GM12878 (cell line): ENCODE data around the gene PRKRA. TPM values are rescaled to one million over a fixed set of nuclear protein-coding genes. Genes with fewer than 3 reads are reported as not detected.

Experiments used
- ATAC-seq: fragments of 200-7000 bp; cut with Tn5 transposase; 3 replicates; pipeline ENCODE4 v1.9.1; 2020; ENCODE audit warnings: mild to moderate bottlenecking, moderate library complexity
- BruUV-seq: library from RNA; stranded (reverse); fragments of 400-500 nt; replicated peaks from 2 replicates; lab custom pipeline; 2021; lab: Mats Ljungman, UMichigan
- CTCF ChIA-PET: fragments of 300-600 bp; sonication (Branson Sonifier 250); formaldehyde crosslinking; extraction: SDS; loops from one replicate; lab custom pipeline; 2021; ENCODE audit warnings: inconsistent platforms; lab: Yijun Ruan, JAX
- POLR2A ChIA-PET: fragments of 350-600 bp; formaldehyde crosslinking; extraction: SDS; loops from one replicate; lab custom pipeline; 2021; ENCODE audit warnings: inconsistent platforms; lab: Charles Lee
- RAD21 ChIA-PET: fragments of 300-600 bp; sonication (Branson Sonifier 250); formaldehyde crosslinking; loops from one replicate; lab custom pipeline; 2023; ENCODE audit warnings: antibody characterized with exemption; ENCODE audit not compliant: unreplicated experiment; lab: Charles Lee
- SMC1A ChIA-PET: fragments of 300-600 bp; sonication (Branson Sonifier 250); formaldehyde crosslinking; loops from one replicate; lab custom pipeline; 2023; ENCODE audit not compliant: unreplicated experiment, uncharacterized antibody; lab: Charles Lee
- DNase-seq: peaks from one replicate; pipeline ENCODE4 v3.0.0-alpha.2; 2011; ENCODE audit warnings: low read depth, low spot score
- FAIRE-seq: peaks from 3 replicates; lab custom pipeline; 2011; peaks lifted over from hg19 to GRCh38; lab: Jason Lieb, UNC
- H2AFZ ChIP-seq: 2 replicates; pipeline ENCODE4 v1.6.0; 2011; ENCODE audit warnings: low read depth, low read length, control low read depth; ENCODE audit not compliant: control insufficient read depth
- H3K27ac ChIP-seq: 2 replicates; pipeline ENCODE4 v1.5.1; 2011; ENCODE audit warnings: control low read depth; ENCODE audit not compliant: control insufficient read depth, insufficient read depth
- H3K27me3 ChIP-seq, 2 experiments: replicated peaks in 1 of 2; 2 replicates each; pipeline versions ENCODE4 v1.6.0 to v1.6.1; 2011; ENCODE audit warnings: low read length in 1 of 2; ENCODE audit not compliant: control insufficient read depth in 2 of 2, insufficient read depth in 2 of 2
- H3K36me3 ChIP-seq, 2 experiments: 2 replicates each; pipeline ENCODE4 v1.5.1; 2011; ENCODE audit warnings: low read length in 1 of 2; ENCODE audit not compliant: control insufficient read depth in 2 of 2, insufficient read depth in 2 of 2
- H3K4me1 ChIP-seq: 2 replicates; pipeline ENCODE4 v1.6.1; 2011; ENCODE audit warnings: mild to moderate bottlenecking, low read length, moderate library complexity, mixed read lengths; ENCODE audit not compliant: control insufficient read depth, insufficient read depth
- H3K4me2 ChIP-seq: 2 replicates; pipeline ENCODE4 v1.6.0; 2011; ENCODE audit warnings: control low read depth; ENCODE audit not compliant: control insufficient read depth, insufficient read depth
- H3K4me3 ChIP-seq: fragments of 200-600 bp; sonication (generic); 2 replicates; pipeline ENCODE4 v1.5.1; 2016
- H3K79me2 ChIP-seq: 2 replicates; pipeline ENCODE4 v1.6.0; 2011; ENCODE audit warnings: low read length; ENCODE audit not compliant: control insufficient read depth, insufficient read depth
- H3K9ac ChIP-seq: 2 replicates; pipeline ENCODE4 v1.8.0; 2011; ENCODE audit warnings: low read length, control low read depth, mixed read lengths; ENCODE audit not compliant: control insufficient read depth, insufficient read depth
- H3K9me3 ChIP-seq: replicated peaks from 3 replicates; pipeline ENCODE4 v1.5.1; 2011; ENCODE audit warnings: mild to moderate bottlenecking, low read length; ENCODE audit not compliant: control insufficient read depth, insufficient read depth
- H4K20me1 ChIP-seq: 2 replicates; pipeline ENCODE4 v1.6.0; 2011; ENCODE audit not compliant: control insufficient read depth, insufficient read depth
- EZH2 ChIP-seq: IDR thresholded peaks from 2 replicates; pipeline ENCODE4 v1.6.1; 2012; ENCODE audit warnings: low read depth, mild to moderate bottlenecking, control low read depth, inconsistent platforms, low read length, borderline replicate concordance; ENCODE audit not compliant: control insufficient read depth
- MTA2 ChIP-seq: fragments of 450-650 bp; IDR thresholded peaks from 2 replicates; pipeline ENCODE4 v1.6.1; 2016; ENCODE audit warnings: low read depth, mild to moderate bottlenecking, moderate library complexity
- MXI1 ChIP-seq: fragments of 150-350 bp; IDR thresholded peaks from 2 replicates; pipeline ENCODE4 v1.6.1; 2011; ENCODE audit warnings: low read depth, mild to moderate bottlenecking, inconsistent platforms, low read length, improper control_type of control experiment
- NFIC ChIP-seq: IDR thresholded peaks from 2 replicates; pipeline ENCODE4 v1.6.1; 2012; ENCODE audit warnings: low read depth, mild to moderate bottlenecking, inconsistent platforms, low read length, moderate library complexity
- NFXL1 ChIP-seq: fragments of 450-650 bp; IDR thresholded peaks from 2 replicates; pipeline ENCODE4 v1.6.1; 2017; ENCODE audit warnings: antibody characterized with exemption, mild to moderate bottlenecking, borderline replicate concordance
- NR2C1 ChIP-seq: fragments of 450-650 bp; IDR thresholded peaks from 2 replicates; pipeline ENCODE4 v1.6.1; 2017; ENCODE audit warnings: antibody characterized with exemption, mild to moderate bottlenecking, moderate library complexity
- POU2F2 ChIP-seq: IDR thresholded peaks from 3 replicates; pipeline ENCODE4 v1.6.1; 2011; ENCODE audit warnings: low read depth, mild to moderate bottlenecking, low read length, borderline replicate concordance
- RBBP5 ChIP-seq: fragments of 200-600 bp; sonication (generic); conservative IDR thresholded peaks from 2 replicates; pipeline ENCODE4 v1.6.1; 2016
- RFX5 ChIP-seq: IDR thresholded peaks from 2 replicates; pipeline ENCODE4 v1.6.1; 2011; ENCODE audit warnings: low read depth, low read length, improper control_type of control experiment
- RUNX3 ChIP-seq: IDR thresholded peaks from 2 replicates; pipeline ENCODE4 v1.6.1; 2012; ENCODE audit warnings: low read length, inconsistent platforms
- TAF1 ChIP-seq: IDR thresholded peaks from 2 replicates; pipeline ENCODE4 v1.6.1; 2011; ENCODE audit warnings: mild to moderate bottlenecking, low read depth, low read length, borderline replicate concordance
- TCF12 ChIP-seq: IDR thresholded peaks from 2 replicates; pipeline ENCODE4 v1.6.1; 2011; ENCODE audit warnings: low read depth, mild to moderate bottlenecking, low read length
- WGBS: methylation state at CpG from one replicate; pipeline ENCODE4 v1.1.6; 2016; ENCODE audit warnings: low lambda C conversion rate; ENCODE audit not compliant: insufficient replicate concordance, insufficient coverage; ENCODE audit errors: missing lambda C conversion rate; 5-methylcytosine and 5-hydroxymethylcytosine counted together
- in situ Hi-C: fragments of 300-500 bp; cut with MboI; formaldehyde crosslinking; loops from 9 replicates; pipeline ENCODE4 v1.14.3; 2018; ENCODE audit warnings: mixed read lengths
- intact Hi-C: fragments of 100-400 bp; cut with micrococcal nuclease; formaldehyde crosslinking; loops from one replicate; pipeline ENCODE4 v1.14.2; 2022; ENCODE audit not compliant: unreplicated experiment
- polyA plus RNA-seq, 11 experiments: library from polyadenylated mRNA; depleted of rRNA in 4 of 11; unstranded in 6 of 11; stranded (reverse) in 5 of 11; fragments of >200 nt; fragmentation: Nextera tagmentation in 4 of 11; fragmentation: Illumina TruSeq in 1 of 11; extraction: Ambion mirVana in 4 of 11; extraction: Trizol in 1 of 11; gene quantifications; 1 replicate in 1 of 11; 2 replicates in 10 of 11; pipeline versions ENCODE4 v1.2.1 to v1.2.3, GENCODE V29; 2011 to 2016; ENCODE audit warnings: inconsistent platforms in 2 of 11, missing spikeins in 2 of 11, low read depth in 1 of 11
- total RNA-seq, 4 experiments: library from RNA; depleted of rRNA in 3 of 4; stranded (reverse); fragments of >200 nt in 3 of 4; fragmentation: Illumina TruSeq in 1 of 4; extraction: Trizol in 1 of 4; gene quantifications; 2 replicates each; pipeline versions ENCODE4 v1.2.1 to v1.2.3, GENCODE V29; 2013 to 2021
- TF ChIP-seq, protein P1 (sequence below): fragments of 450-650 bp; IDR thresholded peaks from 2 replicates; pipeline ENCODE4 v1.6.1; 2016; ENCODE audit warnings: mild to moderate bottlenecking, moderate library complexity, borderline replicate concordance
- TF ChIP-seq, protein P2 (sequence below): IDR thresholded peaks from 2 replicates; pipeline ENCODE4 v1.6.1; 2012; ENCODE audit warnings: low read depth, low read length, improper control_type of control experiment

PRKRA gene
- total and polyA plus RNA-seq, 10 of the 15 experiments (the other 5 are each of a cell fraction or from before 2014, with no cell fraction given) = 19.1 to 75.6 (median 51.7) TPM

DNA sequence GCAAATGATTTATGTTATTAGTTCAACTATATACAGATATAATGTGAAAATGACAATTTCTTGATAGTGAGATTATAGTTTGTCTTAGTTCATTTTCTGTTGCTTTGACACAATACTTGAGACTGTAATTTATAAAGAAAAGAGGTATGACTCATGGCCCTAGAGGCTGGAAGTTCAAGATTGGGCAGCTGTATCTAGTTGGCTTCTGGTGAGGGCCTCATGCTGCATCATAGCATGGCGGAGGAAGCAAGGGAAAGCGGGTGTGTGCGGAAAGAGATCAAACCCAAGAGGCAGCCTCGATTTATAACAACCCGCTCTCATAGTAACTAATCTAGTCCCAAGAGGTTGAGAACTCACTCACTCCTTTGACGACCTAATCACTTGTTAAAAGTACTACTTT is 40.6 kb upstream of the PRKRA start:
- Histone ChIP-seq H2AFZ (no peak overlapping the region), H3K9ac (no peak overlapping the region)
- no peak for ATAC-seq
- no TSS peak for BruUV-seq
- ChIA-PET SMC1A (interaction anchor here (0.7 kb wide), 1 partner anchor 1956 kb away, joined by 3 read pairs; no protein-coding TSS in a partner anchor), RAD21 (no interaction called here)
- DNase-seq = no peak
- intact Hi-C loops = no loop called here
- TF ChIP-seq MTA2 (no peak), NR2C1 (no peak)
- TF ChIP-seq, all 136 proteins: peak for 0
- Histone ChIP-seq H3K27ac (no peak overlapping the region), H3K79me2 (no peaks in the 10 kb centered on the region), H3K4me1 (no peaks in the 10 kb centered on the region), H3K27me3 (no peaks in the 10 kb centered on the region), H3K36me3 (peaks cover 6 to 17% of the 10 kb centered on the region in 2 experiments), H3K9me3 (no peaks in the 10 kb centered on the region), H3K4me2 (no peak overlapping the region), H4K20me1 (no peaks in the 10 kb centered on the region), H3K4me3 (no peak overlapping the region)
- 96% methylated on average over 6 of the region's 6 CpGs for WGBS
- FAIRE-seq = no peak
- POLR2A ChIA-PET = no interaction called here
- CTCF ChIA-PET = interaction anchor here (0.8 kb wide), 1 partner anchor 14 kb away, joined by 3 read pairs; no protein-coding TSS in a partner anchor
- in situ Hi-C loops = no loop called here

DNA sequence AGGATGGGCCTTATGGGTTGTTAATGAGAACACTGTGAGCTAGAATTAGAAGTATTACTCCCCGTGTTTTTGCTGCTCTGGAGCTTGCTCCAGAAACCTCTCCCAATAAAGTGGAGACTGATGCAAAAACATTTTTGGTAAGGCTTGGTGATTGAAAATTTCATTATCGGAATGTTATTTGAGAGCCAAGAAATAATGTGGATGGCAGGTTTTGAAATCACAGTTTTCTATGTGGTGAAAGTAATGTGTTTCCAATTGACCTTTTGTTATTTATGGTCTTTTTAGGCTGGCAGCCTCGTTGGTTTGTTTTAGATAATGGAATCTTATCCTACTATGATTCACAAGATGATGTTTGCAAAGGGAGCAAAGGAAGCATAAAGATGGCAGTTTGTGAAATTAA is 34.4 kb upstream of the PRKRA start:
- in situ Hi-C loops (no loop called here), intact Hi-C loops (no loop called here)
- Histone ChIP-seq H3K9me3 (no peaks in the 10 kb centered on the region), H3K4me3 (no peak overlapping the region), H3K27me3 (no peaks in the 10 kb centered on the region), H4K20me1 (no peaks in the 10 kb centered on the region), H3K9ac (no peak overlapping the region), H2AFZ (no peak overlapping the region), H3K36me3 (peaks cover 0 to 3% of the 10 kb centered on the region in 2 experiments; a peak in 1 of 4 replicates), H3K4me2 (no peak overlapping the region), H3K27ac (no peak overlapping the region), H3K79me2 (peaks cover 37% of the 10 kb centered on the region), H3K4me1 (peaks cover 7% of the 10 kb centered on the region; the same call in 1 of the 2 replicates)
- CTCF ChIA-PET = no interaction called here
- DNase-seq (no peak), ATAC-seq (no peak), FAIRE-seq (no peak)
- SMC1A ChIA-PET = no interaction called here
- POLR2A ChIA-PET = no interaction called here
- RAD21 ChIA-PET = no interaction called here
- WGBS = 99% methylated on average over 3 of the region's 3 CpGs
- no TSS peak for BruUV-seq
- TF ChIP-seq, protein P1, sequence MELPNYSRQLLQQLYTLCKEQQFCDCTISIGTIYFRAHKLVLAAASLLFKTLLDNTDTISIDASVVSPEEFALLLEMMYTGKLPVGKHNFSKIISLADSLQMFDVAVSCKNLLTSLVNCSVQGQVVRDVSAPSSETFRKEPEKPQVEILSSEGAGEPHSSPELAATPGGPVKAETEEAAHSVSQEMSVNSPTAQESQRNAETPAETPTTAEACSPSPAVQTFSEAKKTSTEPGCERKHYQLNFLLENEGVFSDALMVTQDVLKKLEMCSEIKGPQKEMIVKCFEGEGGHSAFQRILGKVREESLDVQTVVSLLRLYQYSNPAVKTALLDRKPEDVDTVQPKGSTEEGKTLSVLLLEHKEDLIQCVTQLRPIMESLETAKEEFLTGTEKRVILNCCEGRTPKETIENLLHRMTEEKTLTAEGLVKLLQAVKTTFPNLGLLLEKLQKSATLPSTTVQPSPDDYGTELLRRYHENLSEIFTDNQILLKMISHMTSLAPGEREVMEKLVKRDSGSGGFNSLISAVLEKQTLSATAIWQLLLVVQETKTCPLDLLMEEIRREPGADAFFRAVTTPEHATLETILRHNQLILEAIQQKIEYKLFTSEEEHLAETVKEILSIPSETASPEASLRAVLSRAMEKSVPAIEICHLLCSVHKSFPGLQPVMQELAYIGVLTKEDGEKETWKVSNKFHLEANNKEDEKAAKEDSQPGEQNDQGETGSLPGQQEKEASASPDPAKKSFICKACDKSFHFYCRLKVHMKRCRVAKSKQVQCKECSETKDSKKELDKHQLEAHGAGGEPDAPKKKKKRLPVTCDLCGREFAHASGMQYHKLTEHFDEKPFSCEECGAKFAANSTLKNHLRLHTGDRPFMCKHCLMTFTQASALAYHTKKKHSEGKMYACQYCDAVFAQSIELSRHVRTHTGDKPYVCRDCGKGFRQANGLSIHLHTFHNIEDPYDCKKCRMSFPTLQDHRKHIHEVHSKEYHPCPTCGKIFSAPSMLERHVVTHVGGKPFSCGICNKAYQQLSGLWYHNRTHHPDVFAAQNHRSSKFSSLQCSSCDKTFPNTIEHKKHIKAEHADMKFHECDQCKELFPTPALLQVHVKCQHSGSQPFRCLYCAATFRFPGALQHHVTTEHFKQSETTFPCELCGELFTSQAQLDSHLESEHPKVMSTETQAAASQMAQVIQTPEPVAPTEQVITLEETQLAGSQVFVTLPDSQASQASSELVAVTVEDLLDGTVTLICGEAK = no peak
- no peak for TF ChIP-seq TCF12
- no peak for TF ChIP-seq NFIC
- TF ChIP-seq POU2F2 = no peak
- no peak for TF ChIP-seq TAF1
- no peak for TF ChIP-seq NFXL1
- no peak for TF ChIP-seq EZH2
- TF ChIP-seq RBBP5 = no peak
- TF ChIP-seq RFX5 = no peak
- TF ChIP-seq, protein P2, sequence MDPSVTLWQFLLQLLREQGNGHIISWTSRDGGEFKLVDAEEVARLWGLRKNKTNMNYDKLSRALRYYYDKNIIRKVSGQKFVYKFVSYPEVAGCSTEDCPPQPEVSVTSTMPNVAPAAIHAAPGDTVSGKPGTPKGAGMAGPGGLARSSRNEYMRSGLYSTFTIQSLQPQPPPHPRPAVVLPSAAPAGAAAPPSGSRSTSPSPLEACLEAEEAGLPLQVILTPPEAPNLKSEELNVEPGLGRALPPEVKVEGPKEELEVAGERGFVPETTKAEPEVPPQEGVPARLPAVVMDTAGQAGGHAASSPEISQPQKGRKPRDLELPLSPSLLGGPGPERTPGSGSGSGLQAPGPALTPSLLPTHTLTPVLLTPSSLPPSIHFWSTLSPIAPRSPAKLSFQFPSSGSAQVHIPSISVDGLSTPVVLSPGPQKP = no peak
- no peak for TF ChIP-seq MXI1
- no peak for TF ChIP-seq RUNX3
